Stimulated activated CD4-positive, alpha-beta T cell treated with anti-CD3 and anti-CD28 coated beads, Interleukin-1b, Interleukin-23, amount 100 ng/mL, for 48 hours (primary cell): ENCODE results near the gene AK6.
"Not testable (repeated sequence)": the region's sequence is repeated elsewhere in the genome, so short reads cannot be mapped to it uniquely, and the experiment has no call there.

Experiments
- DNase-seq: peaks from one replicate; pipeline ENCODE4 v3.0.0-alpha.2; 2020

Gene AK6

GRCh38 chr5:69334793-69335268, 34.5 kb downstream of the AK6 start:
- peak; percentile 73 for DNase-seq

- not testable (repeated sequence) for DNase-seq
Measured at GRCh38 chr5:69333668-69334315, 35.5 kb downstream of the AK6 start.

GRCh38 chr5:69331528-69332445, 37.5 kb downstream of the AK6 start:
- no peak for DNase-seq

GRCh38 chr5:69329905-69330489, 39.3 kb downstream of the AK6 start:
- DNase-seq = no peak

- DNase-seq = no peak
Measured at GRCh38 chr5:69326365-69326764, 43.0 kb downstream of the AK6 start.

GRCh38 chr5:69317391-69317790, 51.9 kb downstream of the AK6 start:
- DNase-seq = no peak

GRCh38 chr5:69315972-69316371, 53.3 kb downstream of the AK6 start:
- DNase-seq = no peak

- no peak for DNase-seq
Measured at GRCh38 chr5:69313428-69313827, 55.9 kb downstream of the AK6 start.

- DNase-seq = no peak
Measured at GRCh38 chr5:69312459-69313160, 56.7 kb downstream of the AK6 start.

GRCh38 chr5:69309380-69309779, 59.9 kb downstream of the AK6 start:
- DNase-seq = no peak

GRCh38 chr5:69308046-69308553, 61.2 kb downstream of the AK6 start:
- DNase-seq = peak; percentile 12

- DNase-seq = no peak
Measured at GRCh38 chr5:69305512-69305911, 63.8 kb downstream of the AK6 start.
